HG02870 (cell line): ENCODE results near the gene RAB6D.
"Not testable (repeated sequence)": the region's sequence is repeated elsewhere in the genome, so short reads cannot be mapped to it uniquely, and the experiment has no call there.

Experiments used
- ATAC-seq: cut with Tn5 transposase; IDR thresholded peaks from one replicate; pipeline ENCODE4 v1.9.1; 2021; ENCODE audit warnings: mild to moderate bottlenecking, moderate library complexity; ENCODE audit not compliant: unreplicated experiment

The RAB6D gene

DNA sequence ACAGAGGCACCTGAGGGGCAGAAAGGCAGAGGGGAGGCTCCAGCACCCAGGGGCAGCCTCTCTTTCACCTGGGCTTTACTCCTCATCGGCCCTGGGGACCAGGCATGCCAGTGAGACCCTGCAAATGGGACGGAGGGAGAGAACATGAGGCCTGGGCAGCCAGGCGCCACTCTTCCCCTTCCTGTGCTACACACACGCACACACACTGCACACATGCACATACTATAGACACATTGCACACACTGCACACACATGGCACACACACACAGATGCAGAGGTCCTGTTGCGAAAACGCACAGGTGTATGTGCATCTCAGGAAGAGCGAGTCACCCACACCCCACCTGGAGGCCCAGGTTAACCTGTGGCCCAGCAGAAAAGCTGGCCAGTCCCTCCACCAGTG is 3.4 kb upstream of the RAB6D start:
- no peak for ATAC-seq

DNA sequence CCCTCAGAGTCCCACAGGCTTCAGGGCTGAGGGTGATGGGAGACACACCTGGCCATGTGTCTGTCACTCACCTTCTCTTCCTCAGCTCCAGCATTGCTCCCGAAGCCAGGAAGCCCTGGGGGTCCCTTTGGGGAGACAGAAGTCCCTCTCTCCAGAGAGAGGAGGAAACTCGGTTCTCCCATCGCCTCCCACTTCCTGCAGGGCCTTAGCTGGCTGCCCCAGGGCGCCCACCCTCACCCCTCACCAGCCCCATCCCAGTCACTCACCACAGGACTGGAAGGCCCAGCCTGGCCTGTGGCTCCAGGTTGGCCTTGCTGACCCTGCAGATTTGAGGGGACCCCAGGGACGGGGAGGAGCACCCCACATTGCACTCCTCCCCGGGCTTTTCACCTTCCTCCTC is 2.7 kb upstream of the RAB6D start:
- ATAC-seq: no peak

DNA sequence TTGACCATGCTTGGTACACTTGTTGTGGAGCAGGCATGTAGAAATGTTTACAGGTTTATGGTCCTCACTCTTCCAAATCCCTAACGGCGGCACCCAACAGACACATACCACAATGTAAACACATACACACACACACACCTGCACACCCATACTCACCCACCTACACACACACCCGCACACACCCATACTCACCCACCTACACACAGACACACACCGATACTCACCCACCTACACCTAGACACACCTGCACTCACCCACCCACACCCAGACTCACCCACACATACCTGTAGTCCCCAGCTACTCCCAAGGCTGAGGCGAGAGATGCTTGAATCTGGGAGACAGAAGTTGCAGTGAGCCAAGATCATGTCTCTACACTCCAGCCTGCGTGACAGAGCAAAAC is 1.5 kb upstream of the RAB6D start:
- no peak for ATAC-seq

DNA sequence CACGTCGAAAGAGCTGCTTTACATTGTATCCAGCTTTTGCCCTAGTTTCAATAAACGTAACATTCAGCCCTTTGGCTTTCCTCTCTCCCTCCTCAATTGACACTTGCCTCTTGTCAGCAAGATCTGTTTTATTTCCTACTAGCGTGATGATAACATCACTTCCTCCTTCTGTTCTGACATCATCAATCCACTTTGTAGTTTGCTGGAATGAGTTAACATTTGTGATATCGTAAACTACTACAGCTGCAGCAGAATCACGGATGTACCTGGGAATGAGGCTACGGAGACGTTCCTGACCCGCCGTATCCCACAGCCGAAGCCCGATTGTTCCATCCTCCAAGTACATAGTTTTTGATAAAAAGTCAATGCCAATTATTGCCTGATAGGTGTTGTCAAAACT is 755 bp downstream of the RAB6D start:
- ATAC-seq: not testable (repeated sequence)

DNA sequence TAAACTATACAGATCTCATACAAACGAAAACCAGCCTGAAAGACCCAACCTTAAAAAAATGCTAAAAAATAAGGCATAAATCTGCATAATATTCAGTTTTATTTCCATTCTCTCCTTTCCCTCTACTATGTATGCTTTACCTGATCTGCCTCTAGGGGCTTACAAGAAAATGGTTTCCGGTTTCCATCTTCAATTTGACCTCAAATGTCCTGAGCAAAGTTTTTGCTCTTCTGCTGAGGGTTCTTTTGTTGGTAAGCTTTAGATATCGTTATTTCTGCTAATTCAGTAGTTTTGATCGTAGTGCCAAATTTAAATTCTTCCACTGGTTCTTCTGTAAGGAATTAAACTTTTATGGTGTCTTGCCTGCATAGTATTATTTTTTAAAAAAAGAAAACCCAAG is 2.2 kb downstream of the RAB6D start:
- ATAC-seq: not testable (repeated sequence)

DNA sequence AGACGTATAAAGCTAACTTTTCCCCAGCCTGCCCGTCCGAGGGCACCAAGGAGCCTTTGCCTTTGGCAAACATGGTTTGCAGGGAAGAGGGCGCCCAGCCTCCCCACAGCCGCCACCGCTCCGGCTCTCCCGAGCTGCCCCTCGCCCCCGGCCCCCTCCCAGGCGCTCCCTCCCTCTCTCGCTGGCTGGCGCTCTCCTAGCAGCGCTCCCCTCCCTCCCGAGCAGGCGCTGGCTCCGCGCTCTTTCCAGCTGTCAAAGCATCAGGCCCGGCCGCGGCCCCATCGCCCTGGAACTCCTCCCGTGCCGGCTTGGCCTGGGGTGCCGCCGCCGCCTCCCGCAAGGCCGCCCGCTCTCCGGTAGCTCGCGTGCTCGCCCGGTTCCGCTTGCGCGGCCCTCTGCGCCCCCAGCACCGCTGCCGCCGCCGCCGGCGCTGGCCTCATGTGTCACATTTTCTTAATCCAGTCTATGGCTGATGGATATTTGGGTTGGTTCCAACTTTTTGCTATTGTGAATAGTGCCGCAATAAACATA is 10.7 kb downstream of the RAB6D start:
- not testable (repeated sequence) for ATAC-seq

DNA sequence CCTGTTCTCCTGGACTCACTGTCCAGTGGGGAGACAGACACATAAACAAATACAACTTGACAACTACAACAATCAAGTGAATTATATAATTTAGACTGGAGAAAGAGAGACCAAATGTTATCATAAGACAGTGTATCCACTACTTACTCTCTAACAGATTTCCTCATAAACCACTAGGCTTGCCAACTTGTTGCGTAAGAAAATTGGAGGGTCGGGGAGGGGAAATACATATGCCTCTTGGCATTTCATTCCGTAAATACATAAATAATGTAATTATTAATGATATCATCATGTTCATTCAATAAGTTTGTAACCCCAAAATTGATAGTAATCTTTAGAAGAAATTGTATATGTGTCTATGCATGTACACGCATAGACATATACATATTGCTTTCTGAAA is 14.9 kb downstream of the RAB6D start:
- ATAC-seq: no peak

DNA sequence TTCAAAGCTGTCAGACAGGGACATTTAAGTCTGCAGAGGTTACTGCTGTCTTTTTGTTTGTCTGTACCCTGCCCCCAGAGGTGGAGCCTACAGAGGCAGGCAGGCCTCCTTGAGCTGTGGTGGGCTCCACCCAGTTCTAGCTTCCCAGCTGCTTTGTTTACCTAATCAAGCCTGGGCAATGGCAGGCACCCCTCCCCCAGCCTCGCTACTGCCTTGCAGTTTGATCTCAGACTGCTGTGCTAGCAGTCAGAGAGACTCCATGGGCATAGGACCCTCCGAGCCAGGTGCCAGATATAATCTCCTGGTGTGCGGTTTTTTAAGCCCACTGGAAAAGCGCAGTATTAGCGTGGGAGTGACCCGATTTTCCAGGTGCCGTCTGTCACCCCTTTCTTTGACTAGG is 16.9 kb downstream of the RAB6D start:
- ATAC-seq: not testable (repeated sequence)

DNA sequence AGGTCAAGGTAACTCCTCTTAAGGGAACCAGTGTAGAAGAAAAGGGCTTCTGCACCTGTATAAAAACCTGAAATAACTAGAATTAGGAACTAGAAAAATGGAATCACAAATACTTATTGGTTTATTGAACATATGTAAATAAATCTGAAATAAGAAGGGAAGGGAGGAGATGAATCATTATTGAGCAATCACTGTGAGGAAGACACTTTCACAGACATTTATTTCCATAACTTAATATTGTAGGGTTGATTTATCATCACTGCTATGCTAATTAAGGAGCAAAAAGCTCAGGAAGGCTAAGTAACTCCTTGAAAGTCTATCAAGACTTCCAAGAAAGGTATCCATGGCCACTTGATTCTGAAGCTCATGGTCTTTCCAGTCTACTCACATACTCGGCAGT is 24.7 kb downstream of the RAB6D start:
- not testable (repeated sequence) for ATAC-seq

DNA sequence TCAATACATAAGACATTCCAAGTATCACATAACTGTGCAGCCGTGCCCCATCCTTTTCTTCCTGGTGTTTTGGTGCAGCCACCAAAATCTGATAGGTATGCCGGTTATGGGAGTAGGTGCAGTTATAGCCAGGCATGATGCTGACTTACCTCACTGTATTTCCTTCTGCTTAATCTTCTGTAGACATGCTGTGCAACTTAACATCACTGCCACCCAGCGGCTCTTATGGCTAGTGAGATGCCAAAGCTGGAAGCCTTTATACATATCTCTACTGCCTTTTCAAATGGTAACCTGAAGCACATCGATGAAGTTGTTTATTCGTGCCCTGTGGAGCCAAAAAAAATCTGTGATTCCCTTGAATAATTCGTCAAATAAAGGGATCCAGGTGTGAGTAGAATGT is 28.6 kb downstream of the RAB6D start:
- not testable (repeated sequence) for ATAC-seq

DNA sequence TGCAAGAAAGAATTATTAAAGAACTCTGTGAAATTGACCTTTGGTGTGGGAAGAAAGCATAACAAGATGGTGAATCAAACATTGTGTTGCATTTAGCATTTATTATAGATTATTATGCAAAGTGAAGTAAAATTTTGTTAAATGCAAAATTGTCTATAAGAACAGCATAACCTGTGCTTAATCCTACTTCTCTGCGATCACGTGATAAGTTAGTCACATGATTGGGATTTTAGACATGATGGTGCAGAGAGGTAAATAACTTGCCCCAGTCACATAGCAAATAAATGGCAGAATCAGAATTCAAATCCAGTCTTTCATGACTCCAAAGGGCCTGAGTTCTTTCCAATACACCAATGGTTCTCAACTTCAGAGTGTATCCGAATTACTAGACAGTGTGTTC is 31.3 kb downstream of the RAB6D start:
- not testable (repeated sequence) for ATAC-seq

DNA sequence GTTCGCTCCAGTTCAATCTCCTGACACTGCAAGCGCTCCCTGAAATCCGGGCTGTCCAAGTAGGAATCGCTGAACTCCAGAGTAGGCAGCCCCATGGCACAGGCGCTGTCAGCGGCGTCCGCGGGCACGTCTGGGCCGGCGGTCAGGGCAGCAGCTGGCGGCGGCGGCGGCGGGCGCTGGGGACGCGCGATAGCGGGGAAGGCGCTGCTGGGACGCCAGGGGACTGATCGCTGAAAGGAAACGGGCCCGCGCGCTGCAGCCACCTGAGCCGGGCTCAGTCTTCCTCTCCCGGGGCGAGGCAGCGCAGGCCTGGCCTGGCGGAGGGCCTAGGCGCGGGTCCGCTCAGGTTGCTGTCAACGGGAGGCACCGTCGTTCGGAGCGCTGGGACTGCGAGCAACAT is 33.0 kb downstream of the RAB6D start:
- not testable (repeated sequence) for ATAC-seq

DNA sequence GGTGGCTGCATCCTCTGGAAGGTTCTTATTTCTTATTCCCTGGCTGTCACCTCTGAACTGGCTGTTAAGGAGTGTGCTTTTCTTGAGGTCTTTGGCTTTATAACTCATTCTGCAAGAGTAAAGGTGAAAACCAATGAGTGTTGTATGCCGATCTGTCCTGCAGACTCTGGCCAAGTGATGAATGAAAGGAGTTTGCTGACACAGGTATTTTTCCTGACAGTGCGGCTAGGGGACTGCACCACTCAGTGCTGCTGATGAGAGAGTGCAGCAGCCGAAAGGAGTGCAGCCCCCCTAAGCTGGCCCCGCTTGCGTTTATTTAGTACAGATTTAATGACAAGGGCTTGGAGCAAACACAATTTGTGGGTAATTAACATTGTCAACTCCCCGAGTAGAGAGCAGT is 41.8 kb downstream of the RAB6D start:
- ATAC-seq: no peak

DNA sequence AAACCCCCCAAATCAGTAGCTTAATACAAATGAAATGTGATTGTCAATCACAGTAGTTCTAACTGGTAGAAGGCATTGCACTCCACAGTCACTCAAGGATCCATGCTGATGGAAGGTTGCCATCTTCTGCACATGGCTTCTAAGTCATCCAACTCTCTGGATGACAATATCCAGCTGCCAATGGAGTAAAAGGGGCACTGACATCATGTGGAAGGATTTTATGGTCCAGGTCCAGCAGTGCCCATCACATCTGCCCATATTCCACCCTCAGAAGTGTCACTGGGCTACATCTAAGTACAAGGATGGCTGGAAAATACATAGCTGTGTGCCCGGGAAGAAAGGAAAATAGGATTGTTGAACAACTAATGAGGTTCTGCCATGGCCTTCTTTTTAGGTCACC is 42.6 kb downstream of the RAB6D start:
- not testable (repeated sequence) for ATAC-seq

DNA sequence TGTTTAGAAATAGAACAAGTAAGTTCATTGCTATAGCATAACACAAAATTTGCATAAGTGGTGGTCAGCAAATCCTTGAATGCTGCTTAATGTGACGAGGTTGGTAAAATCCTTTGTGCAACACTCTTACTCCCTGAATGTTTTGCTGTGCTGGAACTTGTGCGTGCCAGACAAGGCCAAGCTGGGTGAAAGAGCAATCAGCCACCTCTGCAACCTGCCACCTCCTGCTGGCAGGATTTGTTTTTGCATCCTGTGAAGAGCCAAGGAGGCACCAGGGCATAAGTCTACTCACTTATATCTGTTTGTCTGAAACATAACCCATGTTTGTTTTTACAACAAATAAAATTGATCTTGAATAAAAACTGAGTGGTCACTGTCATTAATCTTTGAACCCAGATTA is 53.0 kb downstream of the RAB6D start:
- ATAC-seq: not testable (repeated sequence)
